ENCODE results near the gene LCE2C.

GRCh38 chr1:152663098-152663497 lies 12.0 kb upstream of the LCE2C start, which contains the start of gene LCE2D:
- TF ChIP-seq CTCF (IDR thresholded peaks at IDR 0.05) (no peak), SMC3 (IDR thresholded peaks at IDR 0.05; ENCODE audit: low read depth, low read length) (no peak)

All from SK-N-SH (cell line).